BE2C (cell line): ENCODE measurements around the gene TCF4.

Experiments used
- DNase-seq: peaks from one replicate; pipeline ENCODE4 v3.0.0-alpha.2; 2020
- H3K27me3 ChIP-seq: fragments of 250-450 bp; sonication (Bioruptor Pico); 2 replicates; pipeline ENCODE4 v1.5.1; 2020; ENCODE audit warnings: mild to moderate bottlenecking
- H3K36me3 ChIP-seq: fragments of 250-450 bp; sonication (Bioruptor Pico); 2 replicates; pipeline ENCODE4 v1.5.1; 2020; ENCODE audit warnings: mild to moderate bottlenecking
- H3K4me1 ChIP-seq: fragments of 250-450 bp; sonication (Bioruptor Pico); 2 replicates; pipeline ENCODE4 v1.5.1; 2020
- H3K4me3 ChIP-seq: 2 replicates; pipeline ENCODE4 v1.5.1; 2011; ENCODE audit warnings: low read depth, low read length
- H3K9me3 ChIP-seq: fragments of 250-450 bp; sonication (Bioruptor Pico); 2 replicates; pipeline ENCODE4 v1.5.1; 2020
- CTCF ChIP-seq: IDR thresholded peaks from 2 replicates; pipeline ENCODE4 v1.5.1; 2012; ENCODE audit warnings: mild to moderate bottlenecking, low read depth, low read length

Gene TCF4

DNA sequence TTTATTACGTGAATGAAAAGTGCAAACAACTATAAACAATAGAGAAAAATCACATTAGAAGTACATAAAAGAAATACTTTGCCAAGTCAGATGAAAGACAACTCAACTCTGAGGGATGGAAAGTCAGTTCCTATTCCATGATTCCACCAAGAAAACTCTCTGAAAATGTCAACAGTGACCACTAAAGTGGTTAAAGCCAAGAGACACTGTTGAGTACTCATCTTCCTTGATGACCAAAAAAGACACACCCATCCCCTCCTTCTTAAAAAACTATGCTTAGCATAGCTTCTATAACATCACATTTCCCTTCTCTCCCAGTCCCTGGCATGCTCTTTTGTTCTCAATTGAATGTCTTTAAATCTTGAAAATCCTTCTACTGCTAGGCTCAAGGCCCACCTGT is 160.0 kb downstream of the TCF4 start:
- no peak overlapping the region for H3K4me3 ChIP-seq
- H3K4me1 ChIP-seq = peaks cover 7% of the 10 kb centered on the region
- H3K9me3 ChIP-seq = no peaks in the 10 kb centered on the region
- no peaks in the 10 kb centered on the region for H3K27me3 ChIP-seq
- TF ChIP-seq CTCF = no peak
- no peak for DNase-seq
- H3K36me3 ChIP-seq = no peaks in the 10 kb centered on the region

DNA sequence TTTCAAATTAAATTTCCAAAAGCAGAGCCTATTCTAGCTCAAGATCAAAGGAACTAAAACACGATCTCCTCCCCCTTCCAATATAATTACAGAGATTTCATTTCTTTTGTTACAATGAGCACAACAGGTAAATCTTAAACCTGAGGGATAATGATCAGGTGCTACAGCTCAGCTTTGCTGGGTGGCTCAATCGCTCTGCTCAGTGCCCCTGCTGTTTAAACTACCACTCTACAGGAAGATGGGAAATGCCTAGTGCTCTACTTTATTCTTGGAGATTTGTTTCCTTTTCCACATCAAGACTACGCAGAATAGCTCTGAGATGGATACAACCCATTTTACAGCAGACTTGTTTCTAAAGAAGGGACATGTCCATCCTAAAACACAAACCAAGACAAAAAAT is 162.3 kb downstream of the TCF4 start:
- Histone ChIP-seq H3K27me3 (no peaks in the 10 kb centered on the region), H3K4me3 (no peak overlapping the region), H3K36me3 (no peaks in the 10 kb centered on the region), H3K9me3 (no peaks in the 10 kb centered on the region), H3K4me1 (peaks cover 7% of the 10 kb centered on the region)
- DNase-seq = no peak
- no peak for TF ChIP-seq CTCF

DNA sequence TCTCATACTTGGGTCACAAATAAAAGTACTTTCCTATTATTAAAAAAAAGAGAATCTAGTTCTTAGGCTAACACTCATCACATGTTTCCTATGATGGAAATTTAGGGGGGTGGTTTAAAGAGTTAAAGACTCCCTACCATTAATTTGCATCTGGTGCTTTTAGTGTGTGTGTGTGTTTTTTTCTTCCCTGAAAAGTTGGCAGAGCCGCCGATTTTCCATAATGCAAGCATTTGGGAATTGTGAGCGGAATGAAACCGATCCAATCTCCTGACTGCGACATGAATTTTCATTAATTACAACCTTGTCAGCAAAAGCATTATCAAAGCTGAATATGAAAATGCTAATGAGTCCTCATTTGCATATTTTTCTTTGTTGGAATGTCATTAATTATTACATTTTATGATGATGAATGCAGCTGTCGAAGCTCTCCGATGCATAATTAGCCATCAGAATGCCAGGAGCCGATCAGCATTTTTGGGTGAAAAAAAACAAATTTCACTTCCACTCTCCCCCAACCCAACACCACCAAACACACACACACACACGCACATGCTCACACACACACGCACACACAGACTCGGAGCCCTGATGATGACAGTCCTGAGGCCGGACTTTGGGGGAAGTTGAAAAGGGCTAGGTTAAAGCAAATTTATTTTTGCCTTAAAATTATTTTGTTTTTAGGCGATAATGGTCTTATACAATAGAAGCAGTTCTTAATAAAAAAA is 165.4 kb downstream of the TCF4 start:
- Histone ChIP-seq H3K4me1 (peaks cover 11% of the 10 kb centered on the region), H3K4me3 (peak overlapping the region; percentile 52)

GRCh38 chr18:55421615-55422419 is 166.2 kb downstream of the TCF4 start:
- no peak for TF ChIP-seq CTCF
- DNase-seq = peak; percentile 21
- peak overlapping the region; percentile 52 for H3K4me3 ChIP-seq
- H3K36me3 ChIP-seq = no peaks in the 10 kb centered on the region
- H3K27me3 ChIP-seq = no peaks in the 10 kb centered on the region
- H3K9me3 ChIP-seq = no peaks in the 10 kb centered on the region
- peaks cover 11% of the 10 kb centered on the region for H3K4me1 ChIP-seq

More for the DNA sequence above, 165.4 kb downstream of the TCF4 start:
- no peak for TF ChIP-seq CTCF
- DNase-seq = peak; percentile 27
- Histone ChIP-seq H3K9me3 (no peaks in the 10 kb centered on the region), H3K27me3 (no peaks in the 10 kb centered on the region), H3K36me3 (no peaks in the 10 kb centered on the region)

DNA sequence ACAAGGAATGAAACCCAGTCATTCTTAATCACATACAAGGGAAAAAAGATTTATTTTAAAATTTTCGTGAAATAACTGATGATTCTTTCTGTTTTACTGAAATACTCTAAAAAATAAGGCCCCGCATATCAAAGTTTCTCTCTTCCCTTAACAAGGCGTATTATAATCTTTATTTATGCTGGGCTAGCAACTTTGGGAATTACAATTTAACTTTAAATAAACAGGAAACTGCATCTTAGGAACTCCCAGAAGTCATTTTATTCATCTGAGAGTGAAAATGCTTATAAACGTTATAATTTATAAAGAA is 166.7 kb downstream of the TCF4 start:
- H3K9me3 ChIP-seq = no peaks in the 10 kb centered on the region
- peak overlapping the region; percentile 52 for H3K4me3 ChIP-seq
- TF ChIP-seq CTCF = no peak
- DNase-seq = no peak
- peaks cover 11% of the 10 kb centered on the region for H3K4me1 ChIP-seq
- H3K27me3 ChIP-seq = no peaks in the 10 kb centered on the region
- no peaks in the 10 kb centered on the region for H3K36me3 ChIP-seq
